GM18499 (cell line): ENCODE data around the gene SIRT7.

ENCODE experiments used
- ATAC-seq: cut with Tn5 transposase; IDR thresholded peaks from one replicate; pipeline ENCODE4 v1.9.1; 2021; ENCODE audit warnings: moderate number of reproducible peaks; ENCODE audit not compliant: insufficient read depth, unreplicated experiment

Gene SIRT7

GRCh38 chr17:81890447-81891302 is 27.3 kb downstream of the SIRT7 start:
- no peak for ATAC-seq

DNA sequence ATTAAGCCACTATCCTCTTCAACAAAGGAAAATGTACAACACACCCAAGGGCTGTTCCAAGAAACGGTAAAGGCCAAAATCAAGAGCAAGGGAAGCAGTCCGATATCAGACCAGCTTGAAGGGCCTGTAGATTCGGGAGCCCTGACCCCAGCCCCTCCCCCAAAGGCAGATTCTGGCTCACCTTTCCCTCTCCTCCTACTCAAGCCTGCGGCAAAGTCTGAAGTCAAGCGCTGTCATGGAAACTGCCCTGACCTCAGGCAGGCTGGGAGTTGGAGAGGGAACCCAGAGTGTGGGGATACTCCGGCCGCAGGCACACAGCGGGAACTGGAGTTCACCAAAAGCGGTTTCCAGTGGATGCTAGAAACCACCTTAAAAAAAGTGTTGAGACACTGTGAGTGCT is 28.4 kb downstream of the SIRT7 start:
- ATAC-seq = no peak

GRCh38 chr17:81888988-81889595 is 28.9 kb downstream of the SIRT7 start:
- no peak for ATAC-seq

GRCh38 chr17:81888105-81888987 is 29.6 kb downstream of the SIRT7 start:
- no peak for ATAC-seq

DNA sequence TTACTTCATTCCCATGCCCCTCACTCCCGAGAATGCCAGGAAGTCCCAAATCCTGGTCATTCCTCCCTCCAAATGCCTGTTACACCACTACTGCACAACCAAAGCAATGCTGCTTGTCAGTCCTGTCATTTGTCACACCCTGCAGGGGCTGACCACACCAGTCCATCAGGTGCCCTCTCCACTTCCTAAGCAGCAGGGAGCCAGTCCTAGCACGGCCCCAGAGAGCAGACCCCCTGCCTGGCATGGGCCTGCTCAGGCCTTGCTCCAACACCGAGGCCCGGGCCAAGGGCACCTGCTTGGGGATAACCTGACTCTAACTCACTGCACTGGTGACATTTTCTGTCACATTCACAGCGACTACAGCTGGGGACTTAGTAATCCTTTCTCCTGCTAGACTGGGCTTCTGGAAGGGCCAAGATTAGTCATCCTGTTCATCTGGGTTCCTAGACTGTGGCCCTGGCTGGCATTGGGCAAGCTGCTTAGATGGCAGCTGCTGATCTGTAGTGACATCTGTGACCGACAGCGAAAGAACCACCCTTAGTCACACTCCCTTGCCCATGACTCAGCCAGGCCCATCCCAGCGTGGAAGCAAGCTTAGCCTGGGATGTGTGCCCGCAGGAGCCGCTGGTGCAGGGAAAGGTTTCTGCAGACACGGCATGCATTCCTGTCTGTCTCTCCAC is 32.0 kb downstream of the SIRT7 start:
- no peak for ATAC-seq

GRCh38 chr17:81885454-81885853 is 32.5 kb downstream of the SIRT7 start:
- no peak for ATAC-seq

GRCh38 chr17:81884968-81885367 is 33.0 kb downstream of the SIRT7 start:
- ATAC-seq = no peak

GRCh38 chr17:81884520-81884919 is 33.5 kb downstream of the SIRT7 start:
- no peak for ATAC-seq

- ATAC-seq = no peak
These were observed 38.9 kb downstream of the SIRT7 start for GRCh38 chr17:81879121-81879520.

DNA sequence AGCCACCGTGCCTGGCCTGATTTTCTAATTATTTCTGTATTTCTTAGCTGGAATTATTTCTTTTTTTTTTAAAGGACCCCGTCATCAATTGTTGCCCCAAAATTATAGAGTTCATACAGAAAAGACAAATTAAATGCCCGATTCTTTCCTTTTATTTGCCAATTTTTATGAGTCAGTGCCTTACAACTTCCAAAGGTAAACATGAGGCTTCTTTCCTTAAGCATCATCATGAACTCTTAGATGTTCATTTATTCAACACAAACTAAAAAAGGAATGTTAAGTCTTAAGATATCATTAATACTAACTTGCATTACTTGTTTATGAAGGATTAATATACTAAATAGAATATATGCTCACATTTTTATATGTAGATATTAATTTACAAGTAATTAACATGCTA is 39.7 kb downstream of the SIRT7 start:
- ATAC-seq = no peak

GRCh38 chr17:81877569-81877968 is 40.4 kb downstream of the SIRT7 start:
- ATAC-seq = no peak

- ATAC-seq = no peak
These were observed 46.4 kb downstream of the SIRT7 start for GRCh38 chr17:81871387-81872230.

- no peak for ATAC-seq
These were observed 47.0 kb downstream of the SIRT7 start, which contains the start of gene ARHGDIA for GRCh38 chr17:81870981-81871386. ARHGDIA (minus strand) TSS chr17:81871337; CDS start chr17:81869930, 1,407 bp downstream.

DNA sequence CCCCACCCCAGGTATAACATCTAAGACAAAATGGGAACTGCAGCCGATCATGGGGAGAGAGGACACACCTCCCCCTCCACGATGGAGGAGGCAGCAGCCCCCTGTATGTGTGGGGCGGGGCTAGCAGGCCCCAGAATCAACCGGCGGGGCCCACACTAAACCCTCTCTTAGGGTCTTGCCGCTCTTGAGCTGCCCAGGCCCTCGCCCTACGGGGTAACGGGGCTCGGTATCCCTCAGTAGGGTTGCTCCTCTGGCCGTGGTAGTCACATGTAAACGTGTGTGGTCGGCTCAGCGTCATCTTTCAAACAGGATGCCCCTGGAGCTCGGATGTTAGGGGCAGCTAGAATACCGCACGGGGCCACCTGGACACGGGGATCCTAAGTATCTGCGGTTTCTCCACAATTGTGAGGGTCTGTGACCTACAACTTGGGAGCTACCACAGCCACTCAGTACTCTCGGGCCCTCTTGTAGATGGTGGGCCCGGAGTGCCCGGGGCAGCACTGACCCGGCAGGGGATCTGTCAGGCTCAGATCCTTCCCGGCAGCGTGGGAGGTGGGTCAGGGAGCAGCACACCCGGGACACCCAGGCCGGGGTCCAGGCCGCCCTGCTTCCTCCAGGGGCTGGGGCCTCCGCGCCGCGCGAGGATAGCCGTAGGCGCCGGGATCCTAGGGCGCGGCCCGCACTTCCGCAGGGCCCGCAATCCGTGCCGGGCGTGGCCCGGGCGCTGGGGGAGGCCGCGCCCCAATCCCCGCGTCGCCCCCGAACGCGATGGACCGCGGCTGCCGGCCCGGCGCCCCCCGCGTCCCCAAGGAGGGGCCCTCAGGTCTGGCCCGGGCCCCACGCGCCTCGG is 47.6 kb downstream of the SIRT7 start:
- ATAC-seq = no peak

- no peak for ATAC-seq
These were observed 48.5 kb downstream of the SIRT7 start for GRCh38 chr17:81869221-81870130.

- ATAC-seq = no peak
These were observed 49.2 kb downstream of the SIRT7 start for GRCh38 chr17:81868674-81869220.

DNA sequence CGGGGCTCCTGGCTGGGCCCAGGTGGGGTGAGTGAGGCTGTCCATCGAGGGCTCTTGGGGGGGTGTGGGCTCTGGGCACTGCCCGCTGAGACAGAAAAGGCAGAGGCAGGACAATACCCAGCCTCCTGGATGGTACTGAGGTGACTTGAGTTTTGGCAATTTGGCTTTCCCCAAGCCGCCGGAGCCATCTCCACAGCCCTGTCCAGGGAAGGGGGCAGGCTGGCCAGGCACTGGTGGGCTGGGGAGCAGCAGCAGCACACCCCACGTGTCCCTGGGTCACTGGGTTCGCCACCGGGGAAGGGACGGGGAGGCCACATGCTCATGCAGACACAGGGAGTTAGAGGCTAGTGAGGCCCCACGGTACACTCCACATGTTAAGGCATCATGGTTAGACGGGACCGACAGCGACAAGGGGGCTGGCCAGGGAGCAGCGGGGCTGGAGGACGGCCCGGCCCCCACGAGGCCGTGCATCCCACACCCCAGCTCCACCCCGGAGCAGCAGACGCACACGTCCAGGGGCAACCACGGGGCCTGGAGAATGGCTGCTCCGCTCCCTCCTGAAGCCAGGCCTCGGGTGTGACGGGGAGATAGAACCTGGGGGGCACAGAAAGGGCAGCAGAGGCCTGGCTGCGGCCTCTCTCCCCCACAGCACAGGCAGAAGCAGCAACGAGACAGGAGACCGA is 49.8 kb downstream of the SIRT7 start:
- no peak for ATAC-seq
